MCF 10A (cell line): Measurements from ENCODE around the gene KRTAP4-9. TPM values are rescaled to one million over a fixed set of nuclear protein-coding genes. Genes with fewer than 3 reads are reported as not detected.

ENCODE experiments used
- BruUV-seq: library from RNA; stranded (reverse); fragments of 400-500 nt; replicated peaks from 2 replicates; lab custom pipeline; 2021; lab: Mats Ljungman, UMichigan
- CTCF ChIA-PET: fragments of 300-600 bp; sonication (Branson Sonifier 250); formaldehyde crosslinking; extraction: SDS; loops from one replicate; lab custom pipeline; 2021; ENCODE audit warnings: antibody characterized with exemption, inconsistent platforms; lab: Yijun Ruan, JAX
- POLR2A ChIA-PET: fragments of 300-600, 350-650 bp; sonication (Branson Sonifier 250); formaldehyde crosslinking; extraction: SDS; loops from one replicate; lab custom pipeline; 2020; ENCODE audit warnings: antibody characterized with exemption, inconsistent platforms; lab: Yijun Ruan, JAX
- DNase-seq: peaks from one replicate; pipeline ENCODE4 v3.0.0-alpha.2; 2018; ENCODE audit not compliant: unreplicated experiment
- H3K27ac Mint-ChIP-seq: one replicate; pipeline ENCODE4 v1.8.0; 2022; ENCODE audit warnings: mild to moderate bottlenecking, low read depth, mixed read lengths; ENCODE audit not compliant: unreplicated experiment
- H3K27me3 Mint-ChIP-seq: one replicate; pipeline ENCODE4 v1.8.0; 2022; ENCODE audit warnings: mixed read lengths; ENCODE audit not compliant: insufficient read depth, unreplicated experiment
- H3K36me3 Mint-ChIP-seq: one replicate; pipeline ENCODE4 v1.8.0; 2022; ENCODE audit warnings: mild to moderate bottlenecking, moderate library complexity, mixed read lengths; ENCODE audit not compliant: insufficient read depth, unreplicated experiment
- H3K4me1 Mint-ChIP-seq: one replicate; pipeline ENCODE4 v1.8.0; 2022; ENCODE audit warnings: mixed read lengths; ENCODE audit not compliant: insufficient read depth, unreplicated experiment
- H3K4me3 Mint-ChIP-seq: one replicate; pipeline ENCODE4 v1.8.0; 2022; ENCODE audit warnings: mild to moderate bottlenecking, moderate library complexity, mixed read lengths; ENCODE audit not compliant: unreplicated experiment
- H3K9me3 Mint-ChIP-seq: one replicate; pipeline ENCODE4 v1.8.0; 2022; ENCODE audit warnings: mixed read lengths; ENCODE audit not compliant: unreplicated experiment
- intact Hi-C: fragments of 100-400 bp; cut with micrococcal nuclease; formaldehyde crosslinking; loops from 2 replicates; pipeline ENCODE4 v1.14.1; 2022
- total RNA-seq: library from RNA; stranded (reverse); gene quantifications from 2 replicates; pipeline ENCODE4 v1.2.3, GENCODE V29; 2022
- TF ChIP-seq, protein P1 (sequence below): fragments of 200-600 bp; IDR thresholded peaks from one replicate; pipeline ENCODE4 v1.8.0; 2022; ENCODE audit warnings: antibody characterized with exemption, mild to moderate bottlenecking; ENCODE audit not compliant: unreplicated experiment

The KRTAP4-9 gene
- total RNA-seq, 1 experiment from 2014 or later: not detected

DNA sequence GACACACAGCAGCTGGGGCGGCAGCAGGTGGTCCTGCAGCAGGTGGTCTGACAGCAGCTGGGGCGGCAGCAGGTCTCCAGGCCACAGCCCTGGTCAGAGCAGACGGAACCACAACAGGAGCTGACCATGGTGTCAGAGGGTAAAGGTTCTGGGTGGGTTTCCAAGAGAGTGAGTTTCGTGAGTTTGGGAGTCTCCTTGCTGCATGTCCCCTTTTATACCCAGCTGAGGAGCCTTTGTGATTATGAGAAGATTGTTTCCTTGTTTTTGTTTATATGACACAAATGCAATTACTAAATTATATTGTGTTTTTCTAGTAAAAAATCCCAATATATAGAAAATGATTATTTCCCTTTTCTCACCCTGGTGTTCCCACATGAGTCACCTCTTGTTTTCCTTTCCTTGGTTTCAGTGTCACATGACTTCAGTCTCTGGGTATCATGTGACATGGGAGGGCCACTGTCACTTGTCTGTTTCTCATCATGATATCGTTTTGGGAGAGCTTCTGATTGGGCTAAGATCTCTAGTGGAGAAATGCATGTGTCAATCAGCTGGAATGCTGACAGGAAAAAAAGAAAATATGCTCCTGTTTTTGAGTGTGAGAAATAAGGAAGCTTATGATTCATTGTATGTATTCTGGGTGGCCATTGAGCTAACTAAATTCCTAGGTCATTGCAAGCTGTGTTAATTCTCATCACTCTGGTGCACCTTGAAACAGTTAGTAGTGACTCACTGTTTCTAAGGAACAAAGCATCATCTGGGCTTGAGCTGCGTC, 35.4 kb downstream of the KRTAP4-9 start, which contains the start of gene KRTAP4-6:
TSS of gene KRTAP4-6 (minus strand) at position 185 of the 772 bp plus-strand sequence. CDS start at position 128, 57 bp downstream.
- TF ChIP-seq, protein P1, sequence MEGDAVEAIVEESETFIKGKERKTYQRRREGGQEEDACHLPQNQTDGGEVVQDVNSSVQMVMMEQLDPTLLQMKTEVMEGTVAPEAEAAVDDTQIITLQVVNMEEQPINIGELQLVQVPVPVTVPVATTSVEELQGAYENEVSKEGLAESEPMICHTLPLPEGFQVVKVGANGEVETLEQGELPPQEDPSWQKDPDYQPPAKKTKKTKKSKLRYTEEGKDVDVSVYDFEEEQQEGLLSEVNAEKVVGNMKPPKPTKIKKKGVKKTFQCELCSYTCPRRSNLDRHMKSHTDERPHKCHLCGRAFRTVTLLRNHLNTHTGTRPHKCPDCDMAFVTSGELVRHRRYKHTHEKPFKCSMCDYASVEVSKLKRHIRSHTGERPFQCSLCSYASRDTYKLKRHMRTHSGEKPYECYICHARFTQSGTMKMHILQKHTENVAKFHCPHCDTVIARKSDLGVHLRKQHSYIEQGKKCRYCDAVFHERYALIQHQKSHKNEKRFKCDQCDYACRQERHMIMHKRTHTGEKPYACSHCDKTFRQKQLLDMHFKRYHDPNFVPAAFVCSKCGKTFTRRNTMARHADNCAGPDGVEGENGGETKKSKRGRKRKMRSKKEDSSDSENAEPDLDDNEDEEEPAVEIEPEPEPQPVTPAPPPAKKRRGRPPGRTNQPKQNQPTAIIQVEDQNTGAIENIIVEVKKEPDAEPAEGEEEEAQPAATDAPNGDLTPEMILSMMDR: no peak
- H3K4me3 Mint-ChIP-seq: no peak within 1 kb of the TSS
- H3K9me3 Mint-ChIP-seq: peaks cover 27% of the 10 kb centered on the region
- intact Hi-C loops: loop anchor here (2.0 kb wide), 1 partner anchor 232 kb away; no protein-coding TSS in a partner anchor
- peak within 1 kb of the TSS; percentile 3 for H3K27ac Mint-ChIP-seq
- H3K36me3 Mint-ChIP-seq: peaks cover 6% of the 10 kb centered on the region
- ChIA-PET CTCF (interaction anchor here (0.6 kb wide), 1 partner anchor 523 kb away, joined by 3 read pairs; no protein-coding TSS in a partner anchor), POLR2A (interaction anchor here (0.6 to 1.7 kb wide), 6 partner anchors 9 to 972 kb away, joined by 3 to 5 read pairs (median 4); partner anchors contain the start of gene KRT32)
- H3K27me3 Mint-ChIP-seq: no peaks in the 10 kb centered on the region
- H3K4me1 Mint-ChIP-seq: peaks cover 6% of the 10 kb centered on the region
- DNase-seq: peak; percentile 49
- no TSS peak for BruUV-seq

DNA sequence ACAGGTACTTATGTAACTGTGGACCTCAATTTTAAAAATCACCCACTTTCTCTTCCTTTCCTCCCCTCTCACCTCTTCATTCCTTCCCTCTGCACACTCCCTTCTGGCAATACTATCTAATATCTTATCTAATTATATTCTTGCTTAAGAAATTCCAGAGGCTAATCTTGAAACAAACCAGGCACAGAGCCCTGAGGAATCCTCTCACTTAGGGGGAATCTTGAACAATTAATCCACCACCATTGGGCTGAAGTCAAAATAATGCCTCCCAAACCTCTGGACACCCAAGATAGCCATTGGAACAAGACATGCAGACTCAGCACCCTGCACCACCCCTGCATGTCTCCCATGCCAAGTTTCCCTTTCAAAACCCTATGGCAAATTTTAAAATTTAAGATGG, 36.2 kb downstream of the KRTAP4-9 start:
- peaks cover 6% of the 10 kb centered on the region for H3K4me1 Mint-ChIP-seq
- ChIA-PET POLR2A (interaction anchor here (0.9 to 1.7 kb wide), 3 partner anchors 9 to 325 kb away, joined by 3 to 5 read pairs (median 4); partner anchors contain the start of gene KRT32), CTCF (no interaction called here)
- H3K36me3 Mint-ChIP-seq: peaks cover 6% of the 10 kb centered on the region
- TF ChIP-seq, protein P1: no peak
- peaks cover 27% of the 10 kb centered on the region for H3K9me3 Mint-ChIP-seq
- BruUV-seq: no TSS peak
- H3K27me3 Mint-ChIP-seq: no peaks in the 10 kb centered on the region
- peak overlapping the region; percentile 3 for H3K27ac Mint-ChIP-seq
- intact Hi-C loops: loop anchor here (2.0 kb wide), 1 partner anchor 233 kb away; no protein-coding TSS in a partner anchor
- H3K4me3 Mint-ChIP-seq: no peak overlapping the region
- DNase-seq: no peak

GRCh38 chr17:41144846-41145245, 39.7 kb downstream of the KRTAP4-9 start:
- TF ChIP-seq, protein P1: no peak
- CTCF ChIA-PET: no interaction called here
- intact Hi-C loops: no loop called here
- Mint-ChIP-seq H3K9me3 (peaks cover 20% of the 10 kb centered on the region), H3K4me1 (peaks cover 6% of the 10 kb centered on the region), H3K27ac (no peak overlapping the region), H3K36me3 (peaks cover under 1% of the 10 kb centered on the region), H3K4me3 (no peak overlapping the region), H3K27me3 (no peaks in the 10 kb centered on the region)
- POLR2A ChIA-PET: no interaction called here
- DNase-seq: no peak
- BruUV-seq: no TSS peak

GRCh38 chr17:41145261-41145660, 40.1 kb downstream of the KRTAP4-9 start:
- Mint-ChIP-seq H3K27ac (no peak overlapping the region), H3K9me3 (peaks cover 20% of the 10 kb centered on the region), H3K4me3 (no peak overlapping the region), H3K4me1 (peaks cover 6% of the 10 kb centered on the region), H3K27me3 (no peaks in the 10 kb centered on the region), H3K36me3 (no peaks in the 10 kb centered on the region)
- DNase-seq: no peak
- intact Hi-C loops: no loop called here
- BruUV-seq: no TSS peak
- TF ChIP-seq, protein P1: no peak
- CTCF ChIA-PET: no interaction called here
- POLR2A ChIA-PET: no interaction called here
